ENCODE results near the gene ALG5. TPM values are rescaled to one million over a fixed set of nuclear protein-coding genes. Genes with fewer than 3 reads are reported as not detected.

The ALG5 gene
- total RNA-seq, 4 donors from 2014 or later, result 9.8 to 20.9 (median 13.2) TPM

- no peak for ATAC-seq
- Histone ChIP-seq H3K9me3 (no peaks in the 10 kb centered on the region), H3K36me3 (peaks cover 6 to 76% of the 10 kb centered on the region in 2 donors), H3K27me3 (no peaks in the 10 kb centered on the region), H3K4me1 (no peaks in the 10 kb centered on the region), H3K4me3 (no peak overlapping the region), H3K27ac (no peak overlapping the region)
- in situ Hi-C loops (cut with MboI; ENCODE audit: low sequenced_read_pairs in 4 of 4) (no loop called here), intact Hi-C loops (cut with DNase I; ENCODE audit: low total_unique reads) (no loop called here)
- TF ChIP-seq CTCF (IDR thresholded peaks at IDR 0.05 in 4 of 5, conservative IDR thresholded peaks at IDR 0.05 in 1 of 5), result no peak
- TF ChIP-seq POLR2A (IDR thresholded peaks at IDR 0.05), result no peak
- no peak for DNase-seq
Observed at GRCh38 chr13:37010424-37010823, 11.3 kb upstream of the ALG5 start.

- no peaks in the 10 kb centered on the region for H3K4me1 ChIP-seq
- intact Hi-C loops (cut with DNase I; ENCODE audit: low total_unique reads), result no loop called here
- ATAC-seq, result no peak
Observed at GRCh38 chr13:37009692-37010091, 10.6 kb upstream of the ALG5 start.

GRCh38 chr13:37001921-37002250 is 2.7 kb upstream of the ALG5 start:
- Histone ChIP-seq H3K9me3 (no peaks in the 10 kb centered on the region), H3K36me3 (peaks cover 0 to 41% of the 10 kb centered on the region in 2 donors), H3K27ac (peak overlapping the region in 1 of 4 donors; percentile 94), H3K27me3 (no peaks in the 10 kb centered on the region), H3K4me3 (peak overlapping the region in 3 of 4 donors; percentile 82 to 97 (median 89)), H3K4me1 (peaks cover 21% of the 10 kb centered on the region in 2 donors)
- no peak for ATAC-seq
- intact Hi-C loops (cut with DNase I; ENCODE audit: low total_unique reads) (loop anchor here (5.0 kb wide), 2 partner anchors 145 to 1525 kb away; partner anchors contain the start of gene MAB21L1), in situ Hi-C loops (cut with MboI; ENCODE audit: low sequenced_read_pairs in 4 of 4) (no loop called here)
- TF ChIP-seq CTCF (IDR thresholded peaks at IDR 0.05 in 4 of 5, conservative IDR thresholded peaks at IDR 0.05 in 1 of 5) (no peak), POLR2A (IDR thresholded peaks at IDR 0.05) (no peak)
- no peak for DNase-seq

More at GRCh38 chr13:37009692-37010091, 10.6 kb upstream of the ALG5 start:
- Histone ChIP-seq H3K4me3 (no peak overlapping the region), H3K27me3 (no peaks in the 10 kb centered on the region), H3K27ac (no peak overlapping the region), H3K36me3 (peaks cover 6 to 81% of the 10 kb centered on the region in 2 donors), H3K9me3 (no peaks in the 10 kb centered on the region)
- TF ChIP-seq CTCF (IDR thresholded peaks at IDR 0.05 in 4 of 5, conservative IDR thresholded peaks at IDR 0.05 in 1 of 5) (no peak), POLR2A (IDR thresholded peaks at IDR 0.05) (no peak)
- DNase-seq, result no peak
- in situ Hi-C loops (cut with MboI; ENCODE audit: low sequenced_read_pairs in 4 of 4), result no loop called here

GRCh38 chr13:36998624-36999041 is 507 bp downstream of the ALG5 start:
- in situ Hi-C loops (cut with MboI; ENCODE audit: low sequenced_read_pairs in 4 of 4), result loop anchor here in 1 of 4 donors (25.0 kb wide), 1 partner anchor 661 kb away; the partner anchor contains the start of gene SPART
- H3K4me3 ChIP-seq, result peak overlapping the region; percentile 82 to 97 (median 91)
- H3K4me1 ChIP-seq, result peaks cover 21% of the 10 kb centered on the region in 2 donors
- intact Hi-C loops (cut with DNase I; ENCODE audit: low total_unique reads), result loop anchor here (1.0 to 5.0 kb wide), 3 partner anchors 61 to 651 kb away; partner anchors contain the start of genes SMAD9, SPART and SUPT20H
- H3K27me3 ChIP-seq, result no peaks in the 10 kb centered on the region
- DNase-seq (no peak), ATAC-seq (no peak)
- H3K36me3 ChIP-seq, result peaks cover 0 to 29% of the 10 kb centered on the region in 2 donors
- TF ChIP-seq CTCF (IDR thresholded peaks at IDR 0.05 in 4 of 5, conservative IDR thresholded peaks at IDR 0.05 in 1 of 5) (no peak), POLR2A (IDR thresholded peaks at IDR 0.05) (no peak)
- H3K27ac ChIP-seq, result peak overlapping the region; percentile 90 to 97 (median 94)
- no peaks in the 10 kb centered on the region for H3K9me3 ChIP-seq

Data from gastrocnemius medialis (tissue), 4 donors.